HG03469 (cell line): ENCODE data around the gene UBN1.

ENCODE experiments used
- ATAC-seq: cut with Tn5 transposase; IDR thresholded peaks from one replicate; pipeline ENCODE4 v1.9.1; 2021; ENCODE audit warnings: mild to moderate bottlenecking, moderate library complexity, moderate number of reproducible peaks; ENCODE audit not compliant: unreplicated experiment

Gene UBN1

DNA sequence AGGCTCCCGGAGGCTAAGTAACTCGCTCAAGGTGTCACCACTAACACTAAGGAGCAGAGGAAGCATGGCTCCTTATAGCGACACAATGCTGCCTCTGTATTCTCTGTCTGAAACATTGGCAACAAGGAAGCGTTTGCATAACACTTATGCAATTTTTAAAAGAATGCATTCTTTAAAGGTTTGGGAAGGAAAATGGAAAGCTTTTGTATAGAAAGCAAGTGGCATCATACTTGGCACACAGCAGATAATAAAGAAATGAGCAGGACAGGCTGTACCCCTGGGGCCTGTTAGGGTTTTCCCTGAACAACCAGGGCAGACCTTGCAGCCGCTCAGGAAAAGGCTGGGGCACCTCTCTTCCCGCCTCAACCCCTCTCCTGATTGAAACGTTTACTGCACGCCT is 52.8 kb downstream of the UBN1 start:
- ATAC-seq: no peak

DNA sequence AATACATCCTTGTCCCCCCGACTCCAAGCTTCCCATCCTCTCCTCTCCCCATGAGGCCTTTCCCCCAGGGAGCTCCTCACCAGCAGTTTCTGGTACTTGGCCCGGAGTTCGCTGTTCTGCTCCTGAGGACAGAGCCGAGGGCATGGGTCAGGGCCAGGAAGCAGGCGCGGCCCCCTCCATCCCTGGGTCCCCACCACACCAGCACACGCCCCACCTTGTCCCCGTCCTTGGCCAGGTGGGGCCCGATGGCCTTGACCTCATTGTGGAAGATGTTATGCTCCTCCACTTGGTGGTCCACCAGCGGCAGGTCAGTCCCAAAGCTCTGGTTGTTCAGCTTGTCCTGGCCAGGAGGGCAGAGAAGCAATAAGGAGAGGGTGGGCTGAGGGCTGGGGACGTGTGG is 53.5 kb downstream of the UBN1 start:
- no peak for ATAC-seq

DNA sequence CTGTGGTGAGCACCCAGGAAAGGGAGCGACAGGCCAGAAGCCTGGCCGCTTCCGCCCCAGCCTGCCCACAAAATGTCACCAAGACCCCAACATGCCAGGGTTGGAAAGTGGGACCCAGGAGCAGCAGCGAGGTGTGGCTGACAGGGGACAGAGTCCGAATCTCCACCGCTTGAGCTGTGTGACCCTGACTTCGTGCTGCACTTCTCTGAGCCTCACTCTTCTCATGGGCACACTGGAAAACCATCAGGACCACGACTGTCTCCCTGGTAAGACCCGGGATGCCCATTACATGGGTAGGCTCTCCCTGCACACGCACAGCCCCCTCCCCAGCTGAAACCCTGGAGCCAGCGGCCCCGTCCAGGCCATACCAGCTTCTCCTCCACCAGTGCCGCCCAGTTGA is 54.8 kb downstream of the UBN1 start:
- no peak for ATAC-seq

DNA sequence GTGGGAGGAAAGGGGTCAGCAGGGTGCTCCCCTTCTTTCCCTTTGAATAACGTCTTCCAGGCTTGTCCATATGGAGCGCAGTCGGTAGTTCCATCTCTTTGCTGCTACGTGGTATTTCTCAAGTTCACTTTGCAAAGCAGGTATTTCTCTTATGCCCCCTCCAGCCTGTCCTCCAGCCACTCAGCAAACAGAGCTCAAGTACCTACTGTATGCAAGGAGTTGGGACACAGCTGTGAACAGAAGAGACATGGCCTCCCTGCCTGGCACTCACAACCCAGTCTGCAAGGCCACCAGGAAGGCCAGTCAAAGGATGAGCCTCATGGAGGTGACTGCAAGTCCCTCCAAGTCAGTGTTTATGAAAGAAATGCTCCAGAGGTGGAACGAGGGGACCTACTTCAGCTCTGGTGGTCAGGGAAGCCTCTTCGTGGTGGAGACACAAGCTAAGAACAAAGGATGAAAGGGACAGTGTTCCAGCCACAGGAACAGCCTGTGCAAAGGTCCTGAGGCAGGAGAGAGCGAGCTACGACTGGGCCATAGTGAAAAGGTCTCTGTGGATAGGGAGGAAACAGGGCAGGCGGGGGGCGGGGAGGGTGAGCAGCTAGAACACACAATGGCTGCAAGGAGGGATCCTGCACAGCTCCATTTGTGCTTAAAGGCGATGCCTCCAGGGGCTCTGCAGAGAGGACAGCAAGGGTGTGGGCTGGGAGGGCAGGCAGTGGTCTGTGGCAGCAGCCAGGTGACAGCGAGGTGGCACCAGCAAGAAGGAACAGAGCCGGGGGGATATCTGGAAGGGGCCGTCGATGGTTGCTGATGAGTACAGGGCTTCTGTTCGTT is 57.0 kb downstream of the UBN1 start:
- ATAC-seq: no peak

DNA sequence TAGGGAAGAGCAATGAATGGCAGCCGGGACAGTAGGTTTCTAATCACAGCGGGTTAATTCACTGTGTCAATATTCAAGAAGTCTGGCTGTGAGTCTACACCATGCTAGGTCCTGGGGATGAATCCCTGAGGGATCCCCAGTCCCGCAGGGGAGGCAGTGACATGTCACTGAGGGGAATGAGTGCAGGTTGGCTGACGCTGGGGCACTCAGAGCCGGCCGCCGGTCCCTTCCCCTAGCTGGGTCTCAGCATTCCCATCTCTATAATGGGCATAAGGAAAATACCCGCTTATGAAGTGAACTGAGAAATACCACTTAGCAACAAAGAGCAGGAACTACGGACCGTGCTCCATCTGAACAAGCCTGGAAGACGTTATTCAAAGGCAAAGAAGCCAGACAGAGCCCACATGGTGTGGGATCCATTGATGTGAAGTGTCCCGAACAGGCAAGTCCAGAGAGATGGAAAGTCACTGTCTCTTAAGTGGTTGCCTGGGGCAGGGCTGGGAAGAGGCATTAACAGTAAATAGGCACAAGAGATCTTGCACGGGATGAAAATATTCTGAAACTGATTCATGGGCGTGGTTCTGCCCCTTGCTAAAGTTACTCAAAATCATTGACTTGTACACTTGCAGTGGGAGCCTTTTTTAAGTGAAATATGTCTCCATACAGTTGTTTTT is 57.8 kb downstream of the UBN1 start:
- no peak for ATAC-seq

DNA sequence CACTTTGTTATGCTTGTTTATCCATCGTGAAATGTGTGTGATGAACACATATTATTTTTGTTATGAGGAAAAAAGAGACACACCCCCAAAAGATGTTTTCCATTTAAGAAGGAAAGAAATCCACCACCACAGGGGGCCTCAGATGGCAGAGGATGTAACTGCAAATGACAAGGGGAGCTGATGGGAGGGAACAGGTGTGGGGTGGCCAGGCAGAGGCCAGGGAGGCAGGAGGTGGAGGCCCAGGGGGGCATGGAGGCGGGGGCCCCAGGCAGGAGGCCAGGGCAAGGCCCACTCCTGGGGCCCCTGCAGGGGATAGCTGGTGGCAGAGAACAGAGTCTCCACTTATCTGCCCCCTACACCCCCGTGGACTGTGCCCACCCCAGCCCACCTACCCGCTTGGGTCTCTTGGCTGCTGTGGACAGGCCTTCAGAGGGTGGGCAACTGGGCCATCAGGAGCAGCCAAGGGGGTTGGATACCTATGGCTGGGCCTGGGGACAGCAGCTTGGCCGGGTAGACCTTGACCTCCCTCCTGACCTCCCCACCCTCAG is 61.6 kb downstream of the UBN1 start:
- ATAC-seq: no peak

DNA sequence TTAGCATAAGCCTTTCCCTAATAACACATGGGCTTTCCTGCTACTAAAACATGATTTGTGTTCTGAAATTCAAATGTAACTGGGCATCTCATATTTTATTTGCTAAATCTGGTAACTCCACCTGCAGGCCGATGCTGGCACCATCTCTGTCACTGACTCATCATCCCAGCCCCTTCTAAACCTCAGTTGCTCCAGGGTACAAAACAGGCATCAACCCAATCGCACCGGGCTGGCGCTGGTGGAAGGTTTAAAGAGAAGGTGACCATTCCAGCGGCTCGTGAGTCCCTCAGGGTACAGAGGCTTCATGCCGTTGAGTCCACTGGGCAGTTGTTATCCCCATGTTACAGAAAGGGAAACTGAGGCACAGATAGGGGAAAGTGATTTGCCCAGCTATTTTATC is 62.5 kb downstream of the UBN1 start:
- ATAC-seq: no peak

DNA sequence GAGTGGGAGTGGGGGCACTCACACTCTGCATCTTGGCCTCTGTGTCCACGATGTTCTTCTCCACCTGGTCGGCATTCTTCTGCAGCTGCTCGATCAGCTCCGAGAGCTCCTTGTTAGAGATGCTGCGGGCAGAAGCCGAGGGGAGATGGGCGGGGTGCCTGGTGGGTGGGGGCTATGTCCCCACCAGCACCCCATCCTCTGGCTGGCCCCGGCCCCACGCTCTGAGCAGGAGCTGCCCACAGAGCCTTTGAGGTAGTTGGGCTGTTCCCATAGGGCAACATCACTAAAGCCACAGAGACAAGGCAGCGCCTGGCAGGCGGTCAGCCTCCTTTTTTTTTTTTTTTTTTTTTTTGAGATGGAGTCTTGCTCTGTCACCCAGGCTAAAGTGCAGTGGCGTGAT is 63.5 kb downstream of the UBN1 start:
- no peak for ATAC-seq

DNA sequence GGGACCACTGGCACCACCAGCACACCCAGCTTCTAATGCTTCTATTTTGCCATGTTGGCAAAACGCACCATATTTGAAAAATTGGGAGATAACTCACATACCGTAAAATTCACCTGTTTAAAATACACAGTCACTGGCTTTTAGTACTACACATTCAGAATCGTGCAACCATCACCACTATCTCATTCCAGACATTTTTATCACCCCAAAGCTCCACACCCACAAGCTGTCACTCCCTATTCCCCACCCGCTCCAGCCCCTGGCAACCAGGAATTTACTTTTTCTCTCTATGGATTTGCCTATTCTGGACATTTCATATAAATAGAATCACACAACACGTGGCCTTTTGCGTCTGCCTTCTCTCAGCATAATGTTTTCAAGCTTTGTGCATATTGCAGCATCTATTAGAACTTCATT is 64.7 kb downstream of the UBN1 start:
- ATAC-seq: no peak

DNA sequence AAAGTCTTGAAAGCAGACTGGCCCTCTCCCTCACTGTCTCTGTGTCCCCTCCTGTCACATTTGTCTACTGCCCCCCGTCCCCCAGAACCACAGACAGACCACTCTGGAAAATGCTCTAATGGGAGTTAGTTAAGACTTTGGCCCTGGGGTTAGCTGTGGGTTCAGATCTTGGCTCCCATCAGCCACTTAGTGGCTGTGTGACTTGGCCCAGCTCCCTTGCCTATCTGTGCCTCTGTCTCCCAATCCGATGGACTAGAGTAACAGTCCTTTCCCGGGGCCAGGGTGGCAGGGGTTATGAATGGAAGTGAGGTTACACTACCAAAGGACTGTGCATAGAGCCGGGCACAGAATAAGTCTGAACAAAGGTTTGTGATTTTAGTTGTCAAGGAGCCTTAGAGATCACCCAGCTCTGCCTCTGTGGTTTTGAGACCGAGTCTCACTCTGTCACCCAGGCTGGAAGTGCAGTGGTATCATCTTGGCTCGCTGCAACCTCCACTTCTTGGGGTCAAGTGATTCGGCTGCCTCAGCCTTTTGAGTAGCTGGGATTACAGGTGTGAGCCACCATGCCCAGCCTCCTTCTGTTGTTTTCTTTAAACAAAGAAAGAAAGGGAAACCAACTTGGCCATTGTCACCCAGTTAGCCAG is 66.0 kb downstream of the UBN1 start:
- no peak for ATAC-seq

DNA sequence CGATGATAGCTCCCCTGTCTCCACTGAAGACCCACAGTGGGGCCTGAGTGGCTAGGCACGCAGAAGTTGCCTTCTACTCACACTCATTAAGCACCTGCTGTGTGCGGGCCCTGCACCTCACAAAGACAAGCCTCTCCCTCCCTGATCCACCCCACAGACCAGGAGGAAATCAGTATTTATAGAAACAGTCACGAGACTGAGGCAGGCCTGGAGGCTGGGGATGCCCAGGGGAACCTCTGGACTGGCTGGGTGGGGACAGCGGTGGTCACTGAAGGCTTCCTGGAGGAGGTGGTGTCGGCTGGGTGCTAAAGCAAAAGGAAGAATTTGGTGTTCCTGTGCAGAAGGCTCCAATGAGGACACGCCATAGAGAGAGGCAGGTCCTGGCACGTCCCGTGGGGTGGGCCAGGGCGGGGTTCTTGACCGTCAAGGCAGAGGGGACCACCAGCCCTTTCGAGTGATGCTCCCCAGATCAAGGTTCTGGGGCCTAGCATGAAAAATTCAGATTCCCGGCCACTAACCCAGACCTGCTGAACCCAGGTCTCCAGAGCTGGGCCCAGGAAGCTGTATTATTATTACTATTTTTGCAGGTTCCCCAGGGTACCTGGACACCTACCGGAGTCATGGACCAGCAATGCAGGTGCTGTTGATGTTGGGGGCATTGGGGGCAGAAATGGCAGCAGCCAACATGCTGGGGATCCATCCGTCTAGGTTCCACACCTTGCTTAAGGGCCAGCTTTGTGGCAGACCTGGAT is 66.7 kb downstream of the UBN1 start:
- no peak for ATAC-seq

DNA sequence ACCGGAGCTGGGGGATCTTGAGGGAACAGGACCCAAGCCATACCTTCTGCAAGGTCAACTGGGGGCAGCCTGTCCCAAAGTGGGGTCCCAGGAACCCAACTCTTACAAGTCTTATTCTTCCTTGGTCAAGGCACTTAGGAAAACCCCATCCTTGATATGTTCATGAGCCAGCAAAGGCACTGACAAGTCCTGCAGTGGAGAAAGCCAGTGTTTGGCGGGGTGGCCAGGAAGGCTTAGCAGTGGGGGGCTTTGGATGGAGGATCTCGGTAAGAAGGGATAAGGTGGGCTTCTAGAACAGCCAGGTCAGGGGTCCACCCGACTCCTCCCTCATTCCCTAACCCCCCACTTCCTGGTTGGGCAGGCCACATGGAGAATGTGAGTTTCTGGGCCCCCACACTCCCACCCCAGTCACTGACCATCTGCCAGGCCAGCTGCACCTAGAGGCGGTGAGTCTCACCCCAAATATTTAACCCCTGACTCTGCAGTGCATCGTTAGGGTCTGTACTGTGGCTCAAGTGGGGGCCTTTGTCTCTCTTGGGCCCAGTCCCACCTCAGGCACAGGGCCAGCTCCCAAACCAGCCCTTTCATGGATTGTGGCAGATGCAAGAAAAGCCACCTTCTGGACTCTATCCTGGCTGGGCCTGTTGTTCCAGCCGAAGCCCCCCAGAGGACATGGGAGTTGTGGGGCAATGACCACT is 67.4 kb downstream of the UBN1 start:
- ATAC-seq: no peak

DNA sequence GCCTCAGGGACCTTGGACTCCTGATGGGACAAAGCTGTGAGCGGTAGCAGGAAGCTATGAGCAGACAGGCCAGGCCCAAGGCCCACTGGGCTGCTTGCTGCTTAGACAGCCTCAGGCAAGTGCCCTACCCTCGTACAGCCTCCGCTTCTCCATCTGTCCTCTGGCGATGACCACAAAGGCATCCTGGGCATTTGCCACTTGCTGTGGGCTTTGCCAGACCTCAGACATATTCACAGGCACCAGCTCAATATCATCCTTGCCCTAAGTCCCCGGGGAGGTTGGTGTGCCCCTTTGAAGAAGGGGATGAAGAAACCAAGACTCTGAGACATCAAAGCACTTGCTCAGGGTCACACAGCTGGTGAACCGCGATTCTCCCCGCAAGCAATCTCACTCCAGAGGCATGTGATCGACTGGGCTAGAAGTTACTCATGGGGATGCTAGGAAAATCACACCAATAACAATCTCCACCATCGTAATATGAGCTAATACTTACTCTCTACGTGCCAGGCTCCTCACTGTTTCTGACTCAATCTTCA is 68.0 kb downstream of the UBN1 start:
- ATAC-seq: no peak

DNA sequence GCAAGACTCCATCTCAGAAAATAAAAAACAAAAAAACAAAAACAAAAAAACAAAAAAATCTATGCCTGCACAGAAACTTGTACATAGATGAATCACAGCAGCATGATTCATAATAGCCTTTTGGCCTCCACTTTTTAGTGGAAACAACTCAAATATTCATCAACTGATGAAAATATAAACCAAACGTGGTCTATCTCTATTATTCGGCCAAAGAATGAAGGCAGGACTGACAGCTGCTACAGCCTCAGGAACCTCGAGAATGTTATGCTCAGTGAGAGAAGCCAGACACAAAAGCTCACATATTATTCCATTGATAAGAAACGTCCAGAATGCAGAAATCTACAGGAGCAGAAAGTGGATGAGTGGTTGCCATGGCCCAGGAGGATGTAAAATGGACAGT is 69.8 kb downstream of the UBN1 start:
- no peak for ATAC-seq

DNA sequence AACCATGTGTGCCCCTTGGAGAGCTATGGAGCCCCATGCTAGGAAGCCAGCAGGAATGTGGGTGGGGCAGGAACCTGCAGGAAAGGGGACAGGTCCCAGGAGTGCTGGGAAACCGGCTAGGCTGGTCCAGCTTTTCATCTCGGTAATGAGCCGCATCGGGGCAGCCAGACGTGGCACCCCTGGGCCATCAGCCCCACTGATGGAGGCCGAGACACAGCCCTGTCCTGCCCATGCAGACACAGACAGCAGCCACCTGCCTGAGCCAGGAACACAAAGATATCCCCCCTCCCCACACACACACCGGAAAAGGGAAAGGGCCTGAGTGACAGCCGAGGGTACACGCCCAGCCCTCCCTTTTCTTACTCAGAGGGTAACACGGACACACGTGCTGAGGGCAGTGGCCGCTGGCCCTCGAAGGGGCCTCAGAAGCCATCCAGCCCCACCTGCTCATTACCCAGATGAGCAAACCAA is 71.5 kb downstream of the UBN1 start:
- ATAC-seq: no peak

DNA sequence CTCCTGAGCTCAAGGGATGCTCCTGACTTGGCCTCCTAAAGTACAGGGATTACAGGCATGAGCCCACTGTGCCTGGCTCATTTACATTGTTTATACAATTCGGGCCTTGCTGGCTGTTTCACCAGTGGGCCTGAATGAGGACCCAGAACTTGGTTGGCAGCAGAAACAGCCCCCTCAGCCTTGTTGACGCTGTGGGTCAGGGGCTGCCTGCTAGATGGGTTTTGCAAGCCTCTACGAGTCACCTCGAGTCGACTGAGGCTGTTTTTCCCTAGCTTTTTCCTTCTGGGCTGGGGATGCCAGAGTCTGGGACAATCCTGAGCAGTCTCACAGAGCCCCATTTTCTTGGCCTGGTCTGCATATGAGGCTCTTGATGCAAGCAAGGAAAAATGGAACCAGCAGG is 73.5 kb downstream of the UBN1 start:
- ATAC-seq: no peak

DNA sequence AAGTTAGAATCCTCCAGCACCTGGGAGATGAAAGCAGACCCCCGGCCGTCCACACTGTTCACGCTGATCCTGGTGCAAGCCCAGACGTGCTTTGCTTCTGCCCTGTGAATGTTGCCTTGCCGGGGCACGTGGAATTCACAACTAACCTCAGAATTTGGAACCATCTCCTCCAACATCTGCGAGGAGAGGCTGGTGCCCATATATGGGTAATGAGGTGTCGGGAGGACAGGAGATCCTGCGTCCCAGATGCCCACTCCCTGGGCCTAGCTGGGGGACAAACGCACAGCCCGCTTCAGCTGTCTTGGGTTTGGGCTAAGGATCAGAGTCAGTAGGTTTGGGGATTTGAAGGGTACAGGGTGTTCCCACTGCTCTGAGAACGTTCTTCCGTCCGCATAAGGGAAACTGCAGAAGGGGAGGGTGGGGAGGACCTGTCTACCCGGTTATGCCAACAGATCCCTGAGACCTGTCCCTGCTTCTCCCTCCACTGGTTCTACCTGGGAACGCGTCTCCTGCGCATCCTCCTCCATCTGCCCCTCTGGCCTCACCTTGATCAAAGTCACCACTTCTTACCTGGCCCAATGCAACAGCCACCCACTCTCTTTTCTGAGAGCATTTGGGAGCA is 75.6 kb downstream of the UBN1 start:
- no peak for ATAC-seq

DNA sequence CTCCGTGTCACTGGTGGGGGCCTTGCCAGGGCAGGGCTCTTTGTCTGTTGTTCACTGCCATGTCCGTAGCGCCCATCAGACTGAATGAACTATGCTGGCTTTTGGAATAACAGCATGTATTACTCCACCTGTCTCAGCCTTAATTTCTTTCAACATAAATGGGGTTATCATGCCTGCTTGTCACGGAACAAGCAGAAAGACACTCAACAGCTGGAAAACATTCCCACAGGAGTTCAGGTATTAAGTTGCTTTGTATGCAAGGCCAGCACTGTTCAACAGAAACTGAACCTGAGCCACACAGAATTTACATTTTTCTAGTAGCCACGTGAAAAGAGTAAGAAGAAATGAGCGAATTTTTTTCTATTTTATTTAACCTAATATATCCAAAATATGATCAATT is 76.6 kb downstream of the UBN1 start:
- no peak for ATAC-seq

DNA sequence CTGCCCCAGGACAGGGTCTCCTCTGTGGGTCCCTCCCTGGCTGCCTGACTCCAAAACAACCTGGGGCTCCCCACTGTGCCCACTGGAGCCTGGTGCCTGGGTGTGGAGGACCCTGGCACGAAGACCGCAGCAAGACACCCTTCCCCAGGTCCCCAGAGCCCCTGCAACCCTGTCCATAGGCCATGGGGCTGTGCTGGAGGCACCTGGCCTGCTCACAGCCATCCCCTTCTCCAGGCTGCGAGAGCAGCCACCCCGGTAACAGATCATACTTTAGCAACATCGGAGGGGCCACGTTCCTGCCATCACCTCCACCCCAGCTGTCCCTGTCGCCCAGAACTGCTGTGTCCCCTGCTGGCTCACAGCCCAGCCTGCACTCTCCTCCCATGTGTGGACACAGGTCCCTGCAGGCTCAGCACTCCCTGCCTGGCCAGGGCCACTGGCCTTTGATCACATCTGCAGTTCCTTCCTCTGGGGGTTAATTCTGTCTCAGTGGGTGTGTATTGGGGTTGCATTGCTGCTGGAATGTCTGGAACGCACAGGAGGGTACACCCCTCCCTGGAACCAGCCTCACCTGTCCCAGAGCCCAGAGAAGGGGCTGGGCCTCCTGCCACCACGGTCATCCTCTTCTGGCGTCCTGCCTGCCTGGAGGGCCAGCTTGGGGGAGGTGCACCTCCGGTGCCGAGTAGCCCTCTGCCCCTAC is 77.5 kb downstream of the UBN1 start:
- no peak for ATAC-seq
